Measurements from ENCODE around the gene GRIP1. TPM values are rescaled to one million over a fixed set of nuclear protein-coding genes. Genes with fewer than 3 reads are reported as not detected.

Gene GRIP1
- total RNA-seq, 1 donor from 2014 or later, result 9.1 TPM

DNA sequence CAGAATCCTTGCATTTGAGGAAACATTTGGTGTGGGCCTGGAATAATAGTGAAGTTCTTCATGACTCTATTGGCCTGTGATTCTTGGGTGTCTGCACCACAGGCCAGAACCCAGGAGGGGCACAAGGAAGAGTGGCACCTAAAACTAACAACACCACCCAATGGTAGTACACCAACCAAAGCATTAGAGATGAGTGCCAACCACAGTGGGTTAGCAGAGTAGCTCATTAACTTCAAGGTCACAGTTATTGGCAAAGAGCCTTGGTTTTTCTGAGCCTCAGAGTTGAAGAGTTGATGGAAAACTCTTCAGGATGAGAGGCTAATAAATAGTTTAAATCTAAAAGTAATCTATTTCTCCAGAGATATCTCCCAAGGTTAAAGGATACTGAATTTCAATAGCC, 319.6 kb downstream of the GRIP1 start:
- no peak for DNase-seq (ENCODE audit: extremely low spot score, unreplicated experiment)
- no peaks in the 10 kb centered on the region for H3K36me3 Mint-ChIP-seq (ENCODE audit: unreplicated experiment)
- no peaks in the 10 kb centered on the region for H3K9me3 Mint-ChIP-seq (ENCODE audit: unreplicated experiment)
- no peak overlapping the region for H3K27ac Mint-ChIP-seq (ENCODE audit: unreplicated experiment)
- H3K27me3 Mint-ChIP-seq (ENCODE audit: unreplicated experiment), result no peaks in the 10 kb centered on the region
- TF ChIP-seq, protein P1, sequence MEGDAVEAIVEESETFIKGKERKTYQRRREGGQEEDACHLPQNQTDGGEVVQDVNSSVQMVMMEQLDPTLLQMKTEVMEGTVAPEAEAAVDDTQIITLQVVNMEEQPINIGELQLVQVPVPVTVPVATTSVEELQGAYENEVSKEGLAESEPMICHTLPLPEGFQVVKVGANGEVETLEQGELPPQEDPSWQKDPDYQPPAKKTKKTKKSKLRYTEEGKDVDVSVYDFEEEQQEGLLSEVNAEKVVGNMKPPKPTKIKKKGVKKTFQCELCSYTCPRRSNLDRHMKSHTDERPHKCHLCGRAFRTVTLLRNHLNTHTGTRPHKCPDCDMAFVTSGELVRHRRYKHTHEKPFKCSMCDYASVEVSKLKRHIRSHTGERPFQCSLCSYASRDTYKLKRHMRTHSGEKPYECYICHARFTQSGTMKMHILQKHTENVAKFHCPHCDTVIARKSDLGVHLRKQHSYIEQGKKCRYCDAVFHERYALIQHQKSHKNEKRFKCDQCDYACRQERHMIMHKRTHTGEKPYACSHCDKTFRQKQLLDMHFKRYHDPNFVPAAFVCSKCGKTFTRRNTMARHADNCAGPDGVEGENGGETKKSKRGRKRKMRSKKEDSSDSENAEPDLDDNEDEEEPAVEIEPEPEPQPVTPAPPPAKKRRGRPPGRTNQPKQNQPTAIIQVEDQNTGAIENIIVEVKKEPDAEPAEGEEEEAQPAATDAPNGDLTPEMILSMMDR (IDR thresholded peaks at IDR 0.05), result no peak
- no peaks in the 10 kb centered on the region for H3K4me1 Mint-ChIP-seq (ENCODE audit: unreplicated experiment)
- no peak overlapping the region for H3K4me3 Mint-ChIP-seq (ENCODE audit: unreplicated experiment)

GRCh38 chr12:66354291-66354690, 324.6 kb downstream of the GRIP1 start:
- no peaks in the 10 kb centered on the region for H3K4me1 Mint-ChIP-seq (ENCODE audit: unreplicated experiment)
- H3K27ac Mint-ChIP-seq (ENCODE audit: unreplicated experiment), result no peak overlapping the region
- H3K4me3 Mint-ChIP-seq (ENCODE audit: unreplicated experiment), result no peak overlapping the region
- no peaks in the 10 kb centered on the region for H3K9me3 Mint-ChIP-seq (ENCODE audit: unreplicated experiment)
- H3K27me3 Mint-ChIP-seq (ENCODE audit: unreplicated experiment), result no peaks in the 10 kb centered on the region
- TF ChIP-seq, protein P1 (IDR thresholded peaks at IDR 0.05), result no peak
- H3K36me3 Mint-ChIP-seq (ENCODE audit: unreplicated experiment), result peaks cover 2% of the 10 kb centered on the region
- no peak for DNase-seq (ENCODE audit: extremely low spot score, unreplicated experiment)

- Mint-ChIP-seq H3K4me3 (ENCODE audit: unreplicated experiment) (no peak overlapping the region), H3K36me3 (ENCODE audit: unreplicated experiment) (peaks cover 5% of the 10 kb centered on the region), H3K9me3 (ENCODE audit: unreplicated experiment) (no peaks in the 10 kb centered on the region), H3K27me3 (ENCODE audit: unreplicated experiment) (no peaks in the 10 kb centered on the region), H3K27ac (ENCODE audit: unreplicated experiment) (no peak overlapping the region), H3K4me1 (ENCODE audit: unreplicated experiment) (no peaks in the 10 kb centered on the region)
- DNase-seq (ENCODE audit: extremely low spot score, unreplicated experiment), result no peak
- TF ChIP-seq, protein P1 (IDR thresholded peaks at IDR 0.05), result no peak
Measured at GRCh38 chr12:66352899-66353298, 326.0 kb downstream of the GRIP1 start.

- H3K4me1 Mint-ChIP-seq (ENCODE audit: unreplicated experiment), result no peaks in the 10 kb centered on the region
- no peak overlapping the region for H3K4me3 Mint-ChIP-seq (ENCODE audit: unreplicated experiment)
- H3K9me3 Mint-ChIP-seq (ENCODE audit: unreplicated experiment), result no peaks in the 10 kb centered on the region
- TF ChIP-seq, protein P1 (IDR thresholded peaks at IDR 0.05), result peak; percentile 57
- DNase-seq (ENCODE audit: extremely low spot score, unreplicated experiment), result no peak
- H3K27me3 Mint-ChIP-seq (ENCODE audit: unreplicated experiment), result no peaks in the 10 kb centered on the region
- H3K36me3 Mint-ChIP-seq (ENCODE audit: unreplicated experiment), result peaks cover 5% of the 10 kb centered on the region
- H3K27ac Mint-ChIP-seq (ENCODE audit: unreplicated experiment), result no peak overlapping the region
Measured at GRCh38 chr12:66352197-66352596, 326.7 kb downstream of the GRIP1 start.

DNA sequence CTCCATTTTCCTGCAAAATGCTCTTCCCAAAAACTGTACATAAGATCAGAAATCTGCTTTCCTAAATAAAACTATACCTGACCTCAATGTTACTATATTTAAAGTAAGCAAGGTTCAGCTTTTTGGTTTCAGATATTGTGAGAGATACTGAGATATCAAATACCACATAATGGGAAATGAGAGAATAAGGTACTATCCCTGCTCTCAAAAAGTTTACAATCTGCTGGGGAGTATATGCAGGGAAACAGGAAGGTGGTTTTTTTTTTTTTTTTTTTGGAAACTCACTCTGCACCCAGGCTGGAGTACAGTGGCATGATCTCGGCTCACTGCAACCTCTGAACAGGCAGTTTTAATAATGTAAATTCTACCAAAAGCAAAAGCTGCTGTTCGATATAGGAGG, 327.6 kb downstream of the GRIP1 start:
- Mint-ChIP-seq H3K36me3 (ENCODE audit: unreplicated experiment) (peaks cover 5% of the 10 kb centered on the region), H3K27ac (ENCODE audit: unreplicated experiment) (no peak overlapping the region), H3K4me1 (ENCODE audit: unreplicated experiment) (no peaks in the 10 kb centered on the region), H3K9me3 (ENCODE audit: unreplicated experiment) (no peaks in the 10 kb centered on the region), H3K4me3 (ENCODE audit: unreplicated experiment) (no peak overlapping the region), H3K27me3 (ENCODE audit: unreplicated experiment) (no peaks in the 10 kb centered on the region)
- DNase-seq (ENCODE audit: extremely low spot score, unreplicated experiment), result no peak
- TF ChIP-seq, protein P1 (IDR thresholded peaks at IDR 0.05), result no peak
